SK-N-MC (cell line): ENCODE measurements around the gene AK4.

ENCODE experiments used
- EZH2 ChIP-seq: fragments of 200-600 bp; sonication (generic); IDR thresholded peaks from one replicate; pipeline ENCODE4 v1.6.1; 2017; ENCODE audit warnings: antibody characterized with exemption
- FOXP2 ChIP-seq: optimal IDR thresholded peaks from 2 replicates; pipeline ENCODE3; 2011; ENCODE audit warnings: mild to moderate bottlenecking, moderate library complexity; ENCODE audit not compliant: insufficient read depth; ENCODE audit errors: extremely low read length, control extremely low read depth
- POLR2AphosphoS5 ChIP-seq: IDR thresholded peaks from 2 replicates; pipeline ENCODE4 v1.6.1; 2012; ENCODE audit warnings: mild to moderate bottlenecking, low read depth, low read length, borderline replicate concordance

DNA sequence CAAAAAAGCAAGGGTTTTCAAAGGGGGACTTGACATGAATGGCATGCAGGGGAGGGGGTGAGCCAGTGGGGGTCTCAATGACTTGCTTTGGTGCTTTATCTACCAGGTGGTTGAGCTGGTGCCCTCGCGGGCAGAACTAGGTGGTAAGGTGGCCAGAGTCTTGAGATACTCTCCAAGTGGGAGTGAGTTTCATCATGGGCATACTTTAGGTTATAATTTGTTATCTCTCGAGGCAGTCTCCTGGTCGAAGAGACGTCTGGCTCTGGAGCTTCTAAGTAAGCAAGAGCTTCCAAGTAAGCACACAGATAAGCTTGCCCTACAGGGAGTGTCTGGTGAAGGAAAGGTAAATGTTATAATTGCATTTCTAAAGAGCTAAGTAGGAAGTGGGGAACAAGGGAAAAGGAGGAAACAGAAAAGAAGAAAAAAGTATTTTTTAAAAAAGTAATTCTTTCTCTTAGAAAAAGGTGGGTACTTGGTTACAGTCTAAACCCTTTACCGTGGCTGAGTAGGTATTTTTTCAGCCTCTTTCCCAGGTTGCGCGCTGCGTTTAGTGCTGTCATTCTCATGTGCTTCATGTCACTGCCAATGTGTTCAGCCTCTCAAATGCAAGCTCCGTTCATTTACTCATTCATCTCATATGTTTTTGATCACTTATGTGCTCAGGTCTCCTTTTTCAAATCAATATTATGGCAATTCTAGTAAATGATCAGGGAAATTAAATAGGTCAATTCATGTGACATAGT lies 129.8 kb downstream of the AK4 start:
- TF ChIP-seq EZH2 (no peak), POLR2AphosphoS5 (no peak), FOXP2 (no peak)
